Measurements from ENCODE around the gene NOMO2. TPM values are rescaled to one million over a fixed set of nuclear protein-coding genes. Genes with fewer than 3 reads are reported as not detected.
"Not testable (repeated sequence)": the region's sequence is repeated elsewhere in the genome, so short reads cannot be mapped to it uniquely, and the experiment has no call there.

The NOMO2 gene
- total RNA-seq, 6 experiments from 2014 or later: 53.6 to 88.5 (median 71.4) TPM

- H3K36me3 ChIP-seq; H3K9me3 ChIP-seq; H3K27ac ChIP-seq; H3K4me1 ChIP-seq; H3K4me3 ChIP-seq; DNase-seq; H3K27me3 ChIP-seq; intact Hi-C loops (cut with DNase I); ATAC-seq: not testable (repeated sequence)
- no CpG with 5 or more reads among the region's 11 CpGs for WGBS (ENCODE audit: insufficient coverage, low coverage, low lambda C conversion rate, missing lambda C conversion rate)
These were observed 152.2 kb downstream of the NOMO2 start for GRCh38 chr16:18409532-18410293.

DNA sequence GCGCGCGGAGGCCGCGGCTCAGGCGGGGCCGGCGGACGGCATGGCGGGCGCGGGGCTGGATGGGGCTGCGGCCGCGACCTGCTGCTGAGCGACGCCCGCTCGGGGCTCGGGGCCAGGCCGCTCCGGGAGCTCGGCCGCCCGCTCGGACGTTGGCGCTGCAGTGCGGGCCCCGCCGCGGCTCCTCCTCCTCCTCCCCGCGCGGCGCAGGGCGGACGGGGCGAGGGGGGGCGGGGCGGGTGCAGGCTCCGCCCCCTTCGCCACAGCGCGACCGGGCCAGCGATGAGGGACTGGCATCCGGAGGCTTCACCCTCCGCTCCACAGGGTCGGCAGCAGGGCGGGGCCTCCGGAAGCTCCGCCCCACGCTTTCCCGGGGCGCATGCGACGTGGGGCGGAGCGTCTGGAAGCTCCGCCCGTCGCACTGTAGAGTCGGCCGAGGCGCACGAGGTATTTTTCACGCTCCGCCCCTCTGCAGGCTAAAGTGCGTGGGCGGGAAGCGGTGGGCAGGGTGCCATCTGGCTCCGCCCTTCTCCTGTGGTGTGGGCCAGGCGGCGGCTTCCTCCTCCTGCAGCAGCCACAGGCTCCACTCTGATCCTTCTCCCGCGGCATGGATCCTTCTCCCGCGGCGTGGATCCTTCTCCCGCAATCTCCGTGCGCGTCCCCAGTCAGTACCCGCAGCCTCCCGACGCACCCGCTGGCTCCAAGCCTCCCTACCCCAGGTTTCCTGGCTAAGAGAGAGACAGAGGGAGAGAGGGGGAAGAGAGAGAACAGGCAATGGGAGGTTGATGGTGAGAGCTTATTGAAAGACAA lies 159.8 kb downstream of the NOMO2 start:
- H3K4me1 ChIP-seq; H3K27me3 ChIP-seq; H3K9me3 ChIP-seq; H3K36me3 ChIP-seq; H3K27ac ChIP-seq; DNase-seq; intact Hi-C loops (cut with DNase I); H3K4me3 ChIP-seq: not testable (repeated sequence)
- peak; percentile 93 to 98 (median 96) for ATAC-seq
- WGBS (ENCODE audit: insufficient coverage, low coverage, low lambda C conversion rate, missing lambda C conversion rate): no CpG with 5 or more reads among the region's 88 CpGs

- H3K9me3 ChIP-seq; H3K27ac ChIP-seq; H3K36me3 ChIP-seq; intact Hi-C loops (cut with DNase I); H3K4me1 ChIP-seq; ATAC-seq; H3K27me3 ChIP-seq: not testable (repeated sequence)
- WGBS (ENCODE audit: insufficient coverage, low coverage, low lambda C conversion rate, missing lambda C conversion rate): 0% methylated on average over 15 of the region's 38 CpGs
- peak; percentile 20 to 55 (median 45) for DNase-seq
- H3K4me3 ChIP-seq: peak overlapping the region in 2 of 3 donors; percentile 41 to 48
These were observed 160.7 kb downstream of the NOMO2 start for GRCh38 chr16:18401159-18401558.

DNA sequence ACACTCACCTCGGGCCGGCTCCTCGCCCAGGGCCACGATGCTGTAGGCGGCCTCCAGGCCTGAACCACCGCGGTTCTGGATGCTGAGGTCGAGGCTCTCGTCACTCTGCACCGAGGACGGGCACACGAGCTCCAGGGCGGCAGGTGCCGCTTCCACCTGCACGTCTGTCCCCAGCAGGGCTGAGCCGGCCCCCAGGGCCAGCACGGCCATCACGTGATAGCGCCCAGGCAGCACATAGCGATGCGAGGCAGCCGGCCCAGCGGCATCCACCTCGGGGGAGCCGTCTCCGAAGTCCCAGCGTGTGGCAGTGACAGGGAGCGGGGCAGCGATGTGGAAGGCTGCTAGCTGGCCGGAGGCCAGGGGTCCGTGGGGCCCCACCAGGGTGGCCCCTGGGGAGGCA lies 167.5 kb downstream of the NOMO2 start:
- H3K36me3 ChIP-seq; H3K27me3 ChIP-seq; H3K27ac ChIP-seq; ATAC-seq; H3K4me1 ChIP-seq; H3K4me3 ChIP-seq; intact Hi-C loops (cut with DNase I); H3K9me3 ChIP-seq: not testable (repeated sequence)
- WGBS (ENCODE audit: insufficient coverage, low coverage, low lambda C conversion rate, missing lambda C conversion rate): no CpG with 5 or more reads among the region's 31 CpGs
- peak in 2 of 3 donors; percentile 30 to 36 for DNase-seq

DNA sequence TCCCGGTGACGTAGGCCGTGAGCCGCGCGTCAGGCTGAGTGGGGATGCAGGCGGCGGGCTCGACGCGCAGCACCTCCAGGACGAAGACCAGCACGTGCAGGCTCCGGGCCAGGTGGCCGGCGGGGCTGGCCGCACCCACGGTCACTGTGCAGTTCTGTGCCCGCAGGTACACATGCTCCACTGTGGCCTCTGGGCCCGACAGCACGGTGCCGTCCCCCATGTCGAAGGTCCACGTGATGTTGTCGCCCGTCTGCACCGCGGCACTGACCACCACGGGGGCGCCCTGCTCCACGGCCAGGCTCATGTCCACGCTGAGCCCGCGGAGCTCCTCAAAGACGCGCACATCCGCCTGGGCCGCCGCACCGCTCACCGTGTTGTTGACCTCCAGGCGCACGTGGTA lies 174.1 kb downstream of the NOMO2 start:
- H3K9me3 ChIP-seq; intact Hi-C loops (cut with DNase I); H3K4me1 ChIP-seq; H3K27me3 ChIP-seq; H3K27ac ChIP-seq; H3K36me3 ChIP-seq; DNase-seq; H3K4me3 ChIP-seq: not testable (repeated sequence)
- no CpG with 5 or more reads among the region's 43 CpGs for WGBS (ENCODE audit: insufficient coverage, low coverage, low lambda C conversion rate, missing lambda C conversion rate)
- peak in 1 of 4 donors; percentile 38 for ATAC-seq

GRCh38 chr16:18386517-18386916 lies 175.4 kb downstream of the NOMO2 start:
- H3K27me3 ChIP-seq; H3K9me3 ChIP-seq; H3K36me3 ChIP-seq; intact Hi-C loops (cut with DNase I); H3K27ac ChIP-seq; H3K4me1 ChIP-seq; H3K4me3 ChIP-seq: not testable (repeated sequence)
- ATAC-seq: peak in 1 of 4 donors; percentile 12
- no CpG with 5 or more reads among the region's 25 CpGs for WGBS (ENCODE audit: insufficient coverage, low coverage, low lambda C conversion rate, missing lambda C conversion rate)
- peak in 1 of 3 donors; percentile 23 for DNase-seq

- H3K36me3 ChIP-seq; H3K27ac ChIP-seq; intact Hi-C loops (cut with DNase I); H3K27me3 ChIP-seq; H3K4me1 ChIP-seq; H3K9me3 ChIP-seq; H3K4me3 ChIP-seq: not testable (repeated sequence)
- ATAC-seq: peak in 2 of 4 donors; percentile 6 to 29
- no CpG with 5 or more reads among the region's 33 CpGs for WGBS (ENCODE audit: insufficient coverage, low coverage, low lambda C conversion rate, missing lambda C conversion rate)
- peak in 1 of 3 donors; percentile 26 for DNase-seq
These were observed 176.6 kb downstream of the NOMO2 start for GRCh38 chr16:18385285-18385684.

DNA sequence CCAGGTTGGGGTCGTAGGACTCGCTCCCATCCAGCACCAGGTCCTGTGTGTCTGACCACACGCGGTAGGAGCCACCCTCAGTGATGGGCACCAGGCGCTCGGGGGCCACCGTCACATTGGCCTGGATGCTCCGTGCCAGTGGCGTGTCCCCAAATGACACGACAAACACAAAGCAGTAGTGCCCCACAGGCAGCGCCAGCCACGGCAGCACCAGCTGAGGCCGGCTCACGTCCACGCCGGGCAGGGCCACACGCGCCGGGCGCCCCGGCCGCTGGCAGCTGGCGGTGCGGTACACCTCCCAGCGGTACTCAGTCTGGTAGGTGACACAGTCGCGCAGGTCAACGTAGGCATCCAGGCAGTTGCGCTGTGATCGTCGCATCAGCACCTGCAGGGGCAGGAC lies 177.0 kb downstream of the NOMO2 start:
- H3K27ac ChIP-seq; intact Hi-C loops (cut with DNase I); H3K36me3 ChIP-seq; H3K9me3 ChIP-seq; H3K4me3 ChIP-seq; H3K4me1 ChIP-seq; ATAC-seq; H3K27me3 ChIP-seq: not testable (repeated sequence)
- peak in 1 of 3 donors; percentile 31 for DNase-seq
- WGBS (ENCODE audit: insufficient coverage, low coverage, low lambda C conversion rate, missing lambda C conversion rate): no CpG with 5 or more reads among the region's 31 CpGs

DNA sequence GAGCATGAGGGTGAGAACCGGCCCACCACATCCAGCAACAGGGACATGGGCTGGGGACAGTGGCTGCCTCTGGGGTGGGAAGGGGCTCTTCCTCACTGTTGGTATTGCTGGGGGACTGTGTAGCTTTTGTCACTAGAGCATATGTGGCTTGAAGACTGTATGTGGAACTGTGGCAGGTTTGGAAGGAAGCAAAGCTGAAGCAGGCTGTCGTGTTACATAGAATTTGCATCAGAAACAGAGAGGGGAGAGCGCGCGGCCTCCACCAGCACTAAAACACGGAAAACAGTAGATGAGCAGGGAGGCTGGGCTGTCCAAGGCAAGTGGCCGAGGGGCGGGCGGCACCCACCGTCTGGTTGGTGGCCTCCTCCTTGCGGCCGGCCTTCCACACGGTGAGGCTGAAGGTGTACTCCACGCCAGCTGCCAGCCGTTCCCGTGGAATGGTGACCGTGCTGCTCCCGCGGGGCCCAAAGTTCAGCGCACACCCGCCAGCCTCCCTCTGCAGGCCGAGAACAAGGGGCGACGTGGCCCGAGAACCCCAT lies 177.7 kb downstream of the NOMO2 start:
- no CpG with 5 or more reads among the region's 25 CpGs for WGBS (ENCODE audit: insufficient coverage, low coverage, low lambda C conversion rate, missing lambda C conversion rate)

DNA sequence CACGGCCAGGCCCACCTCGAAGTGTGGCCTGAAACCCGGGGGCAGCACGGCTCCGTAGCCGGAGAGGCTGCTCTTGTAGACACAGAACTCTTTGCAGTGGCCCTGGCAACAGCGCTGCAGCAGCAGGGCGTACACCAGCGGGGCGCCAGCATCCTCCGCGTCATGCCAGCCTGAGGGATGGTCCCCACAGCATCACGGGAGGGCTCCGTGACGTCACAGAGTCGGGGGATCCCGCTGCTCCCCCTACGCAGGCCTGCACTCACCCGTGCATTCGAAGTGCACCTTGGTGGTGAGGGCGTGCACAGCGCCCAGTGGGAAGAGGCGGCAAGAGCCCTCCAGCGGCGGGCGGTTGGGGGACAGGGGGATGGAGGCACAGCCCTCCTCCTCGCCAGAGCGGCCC lies 179.2 kb downstream of the NOMO2 start:
- H3K9me3 ChIP-seq; ATAC-seq; H3K36me3 ChIP-seq; H3K27ac ChIP-seq; H3K4me3 ChIP-seq; H3K27me3 ChIP-seq; H3K4me1 ChIP-seq; intact Hi-C loops (cut with DNase I): not testable (repeated sequence)
- peak in 1 of 3 donors; percentile 34 for DNase-seq
- no CpG with 5 or more reads among the region's 28 CpGs for WGBS (ENCODE audit: insufficient coverage, low coverage, low lambda C conversion rate, missing lambda C conversion rate)

More for the DNA sequence above, 177.7 kb downstream of the NOMO2 start:
- H3K36me3 ChIP-seq; DNase-seq; H3K27ac ChIP-seq; H3K27me3 ChIP-seq; H3K4me3 ChIP-seq; intact Hi-C loops (cut with DNase I); H3K4me1 ChIP-seq; H3K9me3 ChIP-seq: not testable (repeated sequence)
- peak in 2 of 4 donors; percentile 26 to 39 for ATAC-seq

Data from right lobe of liver (tissue), 6 donors.